8988T (cell line): ENCODE data around the gene NEB.

Experiments used
- DNase-seq: peaks from one replicate; pipeline ENCODE4 v3.0.0; 2011

The NEB gene

DNA sequence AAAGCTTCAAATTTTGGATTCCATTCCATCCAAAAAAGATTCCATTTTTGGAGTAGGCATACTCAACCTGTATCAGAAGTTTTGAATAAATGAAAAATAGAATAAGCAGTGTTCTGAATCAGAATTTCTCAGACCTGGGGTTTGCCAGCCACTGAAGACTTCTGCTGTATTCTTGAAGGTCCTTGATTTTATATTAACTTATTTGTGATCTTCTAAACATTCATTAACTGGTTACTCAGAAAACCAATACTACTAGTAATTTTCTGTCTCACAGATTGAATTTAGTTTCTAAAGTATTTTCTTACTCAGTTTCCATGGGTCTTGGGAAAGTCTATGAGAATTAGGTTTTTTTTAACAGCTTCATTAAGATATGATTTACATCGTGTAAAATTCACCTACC lies 263.7 kb downstream of the NEB start:
- no peak for DNase-seq

DNA sequence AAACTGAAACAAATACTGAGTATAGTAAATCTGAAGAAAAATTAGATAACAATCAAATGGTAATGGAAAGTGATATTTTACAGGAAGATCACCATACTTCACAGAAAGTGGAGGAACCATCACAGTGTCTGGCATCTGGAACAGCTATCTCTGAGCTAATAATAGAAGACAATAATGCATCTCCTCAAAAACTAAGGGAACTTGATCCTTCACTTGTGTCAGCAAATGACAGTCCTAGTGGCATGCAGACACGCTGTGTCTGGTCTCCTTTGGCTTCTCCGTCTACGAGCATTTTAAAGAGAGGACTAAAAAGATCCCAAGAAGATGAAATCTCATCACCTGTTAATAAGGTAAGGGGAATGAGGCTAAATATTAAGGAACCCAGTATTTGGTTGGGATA lies 268.5 kb downstream of the NEB start:
- DNase-seq, result no peak

DNA sequence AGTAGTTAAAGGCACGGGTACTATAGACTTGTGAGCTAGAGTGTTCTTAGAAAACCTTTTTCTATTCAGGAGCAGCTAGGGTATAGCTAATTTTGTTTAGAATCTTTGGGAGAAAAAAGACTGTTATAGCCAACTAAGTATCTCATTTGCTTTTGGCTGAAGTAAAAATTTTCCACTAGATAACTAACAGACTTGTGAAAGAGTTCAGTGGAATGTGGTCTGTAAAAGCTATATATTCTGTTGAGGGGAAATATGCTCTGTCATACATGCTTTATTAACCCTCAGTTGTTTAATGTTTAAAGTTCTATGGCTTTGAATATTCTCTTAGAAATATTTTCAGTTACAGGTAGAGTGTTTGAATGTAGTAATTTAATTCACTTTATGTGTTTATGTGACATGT lies 274.9 kb downstream of the NEB start:
- DNase-seq, result no peak

GRCh38 chr2:151439127-151439526 lies 295.1 kb downstream of the NEB start:
- DNase-seq, result no peak

- no peak for DNase-seq
Measured at GRCh38 chr2:151438506-151438905, 295.8 kb downstream of the NEB start.

- DNase-seq, result no peak
Measured at GRCh38 chr2:151437630-151438029, 296.6 kb downstream of the NEB start.
